Duodenal mucosa (tissue), 2 donors: Measurements from ENCODE around the gene HIPK1.
"Not testable (repeated sequence)": the region's sequence is repeated elsewhere in the genome, so short reads cannot be mapped to it uniquely, and the experiment has no call there.

Experiments
- H3K27ac ChIP-seq: one replicate; pipeline ENCODE4 v1.7.0; 2013; ENCODE audit warnings: low read depth, low read length
- H3K27me3 ChIP-seq, 2 donors: one replicate each; pipeline ENCODE4 v1.7.0; 2013; ENCODE audit warnings: low read length in 2 of 2, control low read depth in 1 of 2; ENCODE audit not compliant: insufficient read depth in 2 of 2, control insufficient read depth in 1 of 2
- H3K36me3 ChIP-seq, 2 donors: one replicate each; pipeline ENCODE4 v1.7.0; 2013; ENCODE audit warnings: low read length in 2 of 2, control low read depth in 1 of 2; ENCODE audit not compliant: insufficient read depth in 2 of 2, control insufficient read depth in 1 of 2
- H3K4me1 ChIP-seq, 2 donors: one replicate each; pipeline ENCODE4 v1.7.0; 2013; ENCODE audit warnings: low read length in 2 of 2, control low read depth in 1 of 2; ENCODE audit not compliant: insufficient read depth in 2 of 2, control insufficient read depth in 1 of 2
- H3K4me3 ChIP-seq, 2 donors: one replicate each; pipeline ENCODE4 v1.7.0; 2013; ENCODE audit warnings: low read length in 2 of 2, low read depth in 1 of 2
- H3K9ac ChIP-seq, 2 donors: one replicate each; pipeline ENCODE4 v1.7.0; 2013; ENCODE audit warnings: low read length in 2 of 2, low read depth in 1 of 2
- H3K9me3 ChIP-seq, 2 donors: one replicate each; pipeline ENCODE4 v1.7.0; 2013; ENCODE audit warnings: low read length in 2 of 2, control low read depth in 1 of 2; ENCODE audit not compliant: control insufficient read depth in 1 of 2

Gene HIPK1

DNA sequence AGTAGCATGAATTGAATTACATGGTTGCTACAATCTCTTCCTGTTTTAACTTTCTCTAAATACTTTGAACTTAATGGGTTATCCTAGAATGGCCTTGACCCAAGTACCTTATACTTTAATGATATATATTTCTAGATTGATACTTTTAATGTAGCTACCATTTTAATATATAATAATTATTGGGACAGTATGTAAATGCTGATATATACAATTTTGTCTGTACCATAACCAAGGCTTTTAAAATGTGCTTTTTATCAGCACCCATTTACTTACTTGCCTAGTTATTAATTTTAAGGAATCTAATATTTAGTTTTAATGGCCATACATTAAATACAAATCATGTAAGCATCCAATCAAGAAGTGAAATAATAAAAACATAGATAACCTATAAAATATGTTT lies 13.4 kb downstream of the HIPK1 start:
- Histone ChIP-seq H3K36me3 (peaks cover 17 to 28% of the 10 kb centered on the region in 2 donors), H3K4me1 (peaks cover 24 to 29% of the 10 kb centered on the region in 2 donors), H3K9ac (no peak overlapping the region), H3K4me3 (no peak overlapping the region), H3K27ac (no peak overlapping the region), H3K9me3 (no peaks in the 10 kb centered on the region), H3K27me3 (no peaks in the 10 kb centered on the region)

- Histone ChIP-seq H3K4me1 (peaks cover 31 to 35% of the 10 kb centered on the region in 2 donors), H3K27ac (no peak overlapping the region), H3K27me3 (no peaks in the 10 kb centered on the region), H3K36me3 (peaks cover 17 to 28% of the 10 kb centered on the region in 2 donors), H3K9me3 (no peaks in the 10 kb centered on the region), H3K9ac (no peak overlapping the region), H3K4me3 (no peak overlapping the region)
These were observed 14.1 kb downstream of the HIPK1 start for GRCh38 chr1:113943028-113943811.

- H3K27ac ChIP-seq: no peak overlapping the region
- H3K4me3 ChIP-seq: no peak overlapping the region
- H3K9me3 ChIP-seq: no peaks in the 10 kb centered on the region
- no peak overlapping the region for H3K9ac ChIP-seq
- H3K4me1 ChIP-seq: peaks cover 28 to 31% of the 10 kb centered on the region in 2 donors
- H3K27me3 ChIP-seq: no peaks in the 10 kb centered on the region
- H3K36me3 ChIP-seq: peaks cover 15 to 24% of the 10 kb centered on the region in 2 donors
These were observed 16.2 kb downstream of the HIPK1 start for GRCh38 chr1:113945329-113945728.

DNA sequence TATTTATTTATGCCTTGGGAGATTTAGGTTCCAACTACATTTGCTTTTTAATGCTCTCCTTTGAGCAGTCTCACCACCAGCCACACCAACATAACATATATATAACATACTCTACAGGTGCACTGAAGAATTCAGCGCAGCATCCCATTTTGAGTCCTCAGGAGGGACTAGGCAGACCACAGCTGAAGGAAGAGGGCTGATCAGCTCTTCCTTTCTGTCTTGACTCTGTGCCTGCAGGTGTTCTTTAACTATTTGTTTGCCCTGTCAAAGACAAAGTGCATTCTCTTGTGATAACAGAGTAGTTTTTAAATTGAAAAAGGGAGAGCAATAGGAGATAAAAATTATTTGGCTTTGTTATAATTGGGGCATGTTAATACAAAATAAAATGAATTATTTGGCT lies 17.0 kb downstream of the HIPK1 start:
- Histone ChIP-seq H3K36me3 (peaks cover 8 to 19% of the 10 kb centered on the region in 2 donors), H3K9me3 (no peaks in the 10 kb centered on the region), H3K27me3 (no peaks in the 10 kb centered on the region), H3K27ac (no peak overlapping the region), H3K9ac (no peak overlapping the region), H3K4me1 (peaks cover 25% of the 10 kb centered on the region in 2 donors), H3K4me3 (no peak overlapping the region)

- Histone ChIP-seq H3K36me3 (peaks cover 5 to 16% of the 10 kb centered on the region in 2 donors), H3K9me3 (no peaks in the 10 kb centered on the region), H3K9ac (no peak overlapping the region), H3K4me1 (peaks cover 25% of the 10 kb centered on the region in 2 donors), H3K27me3 (no peaks in the 10 kb centered on the region), H3K27ac (no peak overlapping the region), H3K4me3 (no peak overlapping the region)
These were observed 17.7 kb downstream of the HIPK1 start for GRCh38 chr1:113946678-113947387.

GRCh38 chr1:113947388-113948107 lies 18.4 kb downstream of the HIPK1 start:
- no peaks in the 10 kb centered on the region for H3K27me3 ChIP-seq
- no peak overlapping the region for H3K4me3 ChIP-seq
- H3K9me3 ChIP-seq: no peaks in the 10 kb centered on the region
- H3K4me1 ChIP-seq: peaks cover 25% of the 10 kb centered on the region in 2 donors
- no peak overlapping the region for H3K27ac ChIP-seq
- H3K36me3 ChIP-seq: peaks cover 5 to 16% of the 10 kb centered on the region in 2 donors
- H3K9ac ChIP-seq: peak overlapping the region in 1 of 2 donors; percentile 2

GRCh38 chr1:113948151-113948550 lies 19.0 kb downstream of the HIPK1 start:
- not testable (repeated sequence) for H3K27me3 ChIP-seq, H3K9me3 ChIP-seq, H3K9ac ChIP-seq, H3K4me3 ChIP-seq, H3K27ac ChIP-seq
- Histone ChIP-seq H3K36me3 (peaks cover 5 to 14% of the 10 kb centered on the region in 2 donors), H3K4me1 (peaks cover 25% of the 10 kb centered on the region in 2 donors)

DNA sequence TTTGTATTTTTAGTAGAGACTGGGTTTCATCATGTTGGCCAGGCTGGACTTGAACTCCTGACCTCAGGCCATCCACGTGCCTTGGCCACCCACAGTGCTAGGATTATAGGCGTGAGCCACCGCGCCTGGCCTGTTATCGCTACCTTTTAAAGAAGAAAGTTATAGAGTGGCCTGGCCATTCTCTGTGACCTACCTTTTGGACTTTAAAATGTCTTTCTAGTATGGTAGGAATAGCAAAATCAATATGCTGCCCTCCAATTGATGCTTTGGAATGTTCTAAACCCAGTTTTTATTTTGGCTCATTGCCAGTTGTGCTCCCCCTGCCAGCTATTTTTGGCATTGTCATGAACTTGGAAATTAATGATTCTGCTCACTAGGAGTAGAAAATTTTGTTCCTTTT lies 19.9 kb downstream of the HIPK1 start:
- Histone ChIP-seq H3K4me1 (peaks cover 25% of the 10 kb centered on the region in 2 donors), H3K36me3 (peaks cover 5 to 10% of the 10 kb centered on the region in 2 donors), H3K9me3 (no peaks in the 10 kb centered on the region), H3K9ac (no peak overlapping the region), H3K27me3 (no peaks in the 10 kb centered on the region), H3K4me3 (no peak overlapping the region), H3K27ac (no peak overlapping the region)

GRCh38 chr1:113950908-113951307 lies 21.8 kb downstream of the HIPK1 start:
- peaks cover 0 to 18% of the 10 kb centered on the region in 2 donors for H3K36me3 ChIP-seq
- no peak overlapping the region for H3K4me3 ChIP-seq
- no peaks in the 10 kb centered on the region for H3K27me3 ChIP-seq
- no peaks in the 10 kb centered on the region for H3K9me3 ChIP-seq
- peaks cover 23 to 24% of the 10 kb centered on the region in 2 donors for H3K4me1 ChIP-seq
- no peak overlapping the region for H3K27ac ChIP-seq
- H3K9ac ChIP-seq: no peak overlapping the region

GRCh38 chr1:113951719-113952118 lies 22.6 kb downstream of the HIPK1 start:
- no peak overlapping the region for H3K4me3 ChIP-seq
- H3K9me3 ChIP-seq: no peaks in the 10 kb centered on the region
- peaks cover 15 to 16% of the 10 kb centered on the region in 2 donors for H3K4me1 ChIP-seq
- H3K27ac ChIP-seq: no peak overlapping the region
- no peaks in the 10 kb centered on the region for H3K27me3 ChIP-seq
- H3K9ac ChIP-seq: no peak overlapping the region
- peaks cover 0 to 23% of the 10 kb centered on the region in 2 donors for H3K36me3 ChIP-seq
